Ectodermal cell (in vitro differentiated cells): Measurements from ENCODE around the gene SETX.
"Not testable (repeated sequence)": the region's sequence is repeated elsewhere in the genome, so short reads cannot be mapped to it uniquely, and the experiment has no call there.

Experiments used
- H3K27ac ChIP-seq: 2 replicates; pipeline ENCODE4 v1.7.0; 2013; ENCODE audit warnings: mild to moderate bottlenecking, low read depth, low read length; ENCODE audit not compliant: insufficient read depth, poor library complexity, severe bottlenecking
- H3K27me3 ChIP-seq: 2 replicates; pipeline ENCODE4 v1.7.0; 2013; ENCODE audit warnings: mild to moderate bottlenecking, low read length; ENCODE audit not compliant: insufficient read depth, control insufficient read depth, poor library complexity, severe bottlenecking
- H3K36me3 ChIP-seq: one replicate; pipeline ENCODE4 v1.7.0; 2013; ENCODE audit warnings: low read length; ENCODE audit not compliant: control insufficient read depth, insufficient read depth
- H3K4me1 ChIP-seq: one replicate; pipeline ENCODE4 v1.7.0; 2013; ENCODE audit warnings: low read length; ENCODE audit not compliant: control insufficient read depth, insufficient read depth
- H3K4me3 ChIP-seq: 2 replicates; pipeline ENCODE4 v1.7.0; 2013; ENCODE audit warnings: low read depth, low read length, control low read depth; ENCODE audit not compliant: insufficient read depth
- H3K9me3 ChIP-seq: 2 replicates; pipeline ENCODE4 v1.7.0; 2013; ENCODE audit warnings: mild to moderate bottlenecking, low read length, moderate library complexity; ENCODE audit not compliant: control insufficient read depth
- WGBS, 2 experiments: methylation state at CpG; one replicate each; pipeline ENCODE4 v1.1.7; 2013; ENCODE audit warnings: missing lambda C conversion rate in 2 of 2; 5-methylcytosine and 5-hydroxymethylcytosine counted together

SETX gene

DNA sequence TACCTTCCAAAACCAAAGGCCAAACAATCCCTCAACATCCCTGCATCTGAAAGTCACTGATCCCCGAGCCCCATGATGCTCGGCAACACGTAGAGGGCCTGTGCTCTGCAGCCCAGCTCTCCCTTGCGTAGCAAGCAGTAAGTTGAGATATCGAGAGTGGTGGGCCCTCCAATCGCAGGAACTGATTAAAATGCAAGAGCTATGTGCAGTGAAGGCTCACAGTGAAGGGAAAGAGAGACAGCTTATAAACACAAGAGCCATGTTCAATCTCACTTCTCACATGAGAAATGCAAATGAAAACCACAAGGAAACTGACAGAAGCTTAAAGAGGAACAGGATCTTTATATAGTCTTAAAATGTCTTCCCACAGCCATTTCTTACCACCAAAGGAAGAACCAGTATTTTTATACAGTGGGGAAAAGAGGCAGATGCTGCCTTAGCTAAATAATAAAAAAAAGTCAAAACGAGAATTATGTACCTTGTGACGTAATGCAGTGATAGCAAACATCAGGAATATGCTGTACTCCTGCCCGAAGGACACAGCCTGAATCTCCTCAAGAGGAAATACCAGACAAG lies 27.3 kb upstream of the SETX start:
- 97 to 98% methylated on average over 9 of the region's 9 CpGs for WGBS, 2 experiments
- Histone ChIP-seq H3K36me3 (peaks cover 42% of the 10 kb centered on the region), H3K9me3 (no peaks in the 10 kb centered on the region)

GRCh38 chr9:132378416-132378815 lies 23.6 kb upstream of the SETX start:
- WGBS, 2 experiments = 96 to 99% methylated on average over 3 of the region's 3 CpGs

More for the DNA sequence above, 27.3 kb upstream of the SETX start:
- Histone ChIP-seq H3K4me1 (no peaks in the 10 kb centered on the region), H3K27me3 (no peaks in the 10 kb centered on the region), H3K4me3 (no peak overlapping the region), H3K27ac (no peak overlapping the region)

GRCh38 chr9:132377769-132378168 lies 23.0 kb upstream of the SETX start:
- H3K36me3 ChIP-seq = peaks cover 44% of the 10 kb centered on the region
- H3K27ac ChIP-seq, H3K9me3 ChIP-seq, H3K27me3 ChIP-seq, H3K4me1 ChIP-seq, H3K4me3 ChIP-seq: not testable (repeated sequence)
- 88 to 93% methylated on average over 2 of the region's 2 CpGs for WGBS, 2 experiments

More at GRCh38 chr9:132378416-132378815, 23.6 kb upstream of the SETX start:
- H3K27me3 ChIP-seq, H3K4me1 ChIP-seq, H3K9me3 ChIP-seq, H3K27ac ChIP-seq, H3K4me3 ChIP-seq: not testable (repeated sequence)
- H3K36me3 ChIP-seq = peaks cover 44% of the 10 kb centered on the region

DNA sequence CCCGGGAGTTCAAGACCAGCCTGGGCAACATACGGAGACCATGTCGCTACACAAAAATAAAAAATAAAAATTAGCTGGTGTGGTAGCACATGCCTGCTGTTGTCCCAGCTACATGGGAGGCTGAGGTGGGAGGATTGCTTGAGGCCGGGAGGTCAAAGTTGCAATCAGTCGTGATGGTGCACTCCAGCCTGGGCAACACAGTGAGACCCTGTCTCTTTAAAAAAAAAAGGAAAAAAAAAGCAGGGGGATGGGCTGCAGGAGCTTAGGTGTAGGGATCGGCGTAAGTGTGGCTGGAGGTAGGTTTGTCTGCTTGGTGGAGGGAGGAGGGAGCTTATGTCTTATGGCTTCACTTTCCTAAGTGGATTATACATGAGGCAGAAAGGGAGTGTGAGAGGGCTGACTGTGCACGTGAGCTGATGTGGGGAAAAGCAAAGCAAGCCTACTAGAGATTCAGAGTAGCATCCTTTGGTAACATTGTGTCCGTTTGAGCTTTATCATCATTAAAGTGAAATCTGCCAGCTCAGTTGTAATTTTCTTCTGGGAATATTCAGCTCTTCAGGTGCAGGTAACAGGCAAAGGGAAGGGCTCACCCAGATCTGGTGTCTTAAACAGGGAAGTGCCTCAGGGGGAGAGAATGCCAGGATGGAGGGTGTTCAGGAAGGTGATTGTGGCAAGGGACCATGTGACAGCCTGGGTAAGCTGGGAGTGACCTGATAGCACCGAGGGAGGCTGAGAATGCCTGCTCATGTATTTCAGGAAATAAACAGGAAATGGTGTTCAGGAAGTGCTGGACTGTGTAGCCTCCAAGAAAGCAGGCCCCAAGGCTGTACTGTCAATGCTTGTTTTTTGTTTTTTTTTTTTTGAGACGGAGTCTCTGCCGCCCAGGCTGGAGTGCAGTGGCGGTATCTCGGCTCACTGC lies 17.6 kb upstream of the SETX start:
- no peak overlapping the region for H3K27ac ChIP-seq
- WGBS, 2 experiments = 88 to 90% methylated on average over 14 of the region's 14 CpGs

DNA sequence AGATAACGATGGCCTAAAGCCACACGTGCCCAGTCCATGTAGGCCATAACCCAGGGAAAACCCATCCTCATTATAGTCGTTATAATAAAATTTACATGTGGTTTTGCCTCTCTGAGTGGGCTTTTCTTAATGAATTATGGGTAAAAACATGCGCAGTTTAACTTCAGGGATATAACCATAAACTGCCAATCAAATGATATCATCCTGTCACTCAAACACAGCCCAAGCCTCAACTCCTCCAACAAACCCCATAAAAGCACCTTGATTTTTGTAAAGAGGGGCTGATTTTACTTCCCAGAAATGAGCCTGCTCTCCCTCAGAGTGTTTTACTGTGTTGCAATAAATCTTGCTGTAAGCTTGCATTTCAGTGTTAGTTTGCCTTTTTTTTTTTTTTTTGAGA lies 15.8 kb upstream of the SETX start:
- H3K4me1 ChIP-seq = no peaks in the 10 kb centered on the region
- no peak overlapping the region for H3K27ac ChIP-seq
- H3K27me3 ChIP-seq = no peaks in the 10 kb centered on the region
- WGBS, 2 experiments = 88 to 96% methylated on average over 3 to 4 of the region's 4 CpGs
- H3K36me3 ChIP-seq = peaks cover 1% of the 10 kb centered on the region
- H3K9me3 ChIP-seq = no peaks in the 10 kb centered on the region
- H3K4me3 ChIP-seq = no peak overlapping the region

More for the DNA sequence above, 17.6 kb upstream of the SETX start:
- Histone ChIP-seq H3K4me3 (no peak overlapping the region), H3K4me1 (no peaks in the 10 kb centered on the region), H3K27me3 (no peaks in the 10 kb centered on the region), H3K36me3 (peaks cover 16% of the 10 kb centered on the region), H3K9me3 (no peaks in the 10 kb centered on the region)

DNA sequence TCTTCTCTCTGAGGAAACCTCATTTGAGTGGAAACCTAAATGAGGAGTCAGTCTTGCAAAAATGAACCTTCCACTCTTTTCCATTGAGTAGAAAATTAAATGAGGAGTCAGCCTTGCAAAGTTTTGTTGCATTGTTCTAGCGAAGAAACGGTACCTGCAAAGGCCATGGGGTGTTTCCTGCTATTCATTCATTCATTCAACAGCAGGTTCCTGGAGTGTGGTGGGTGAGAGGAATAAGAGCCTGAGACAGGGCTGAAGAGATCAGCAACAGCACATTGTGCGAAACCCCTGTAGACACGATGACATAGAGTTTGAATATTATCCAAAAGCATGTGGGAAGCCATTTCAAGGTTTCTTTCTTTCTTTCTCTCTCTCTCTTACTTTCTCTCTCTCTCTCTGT lies 14.6 kb upstream of the SETX start:
- Histone ChIP-seq H3K27me3 (no peaks in the 10 kb centered on the region), H3K4me3 (no peak overlapping the region), H3K9me3 (no peaks in the 10 kb centered on the region), H3K4me1 (no peaks in the 10 kb centered on the region), H3K27ac (no peak overlapping the region), H3K36me3 (no peaks in the 10 kb centered on the region)
- WGBS, 2 experiments = 92 to 95% methylated on average over 4 of the region's 4 CpGs

- no peaks in the 10 kb centered on the region for H3K36me3 ChIP-seq
- no peaks in the 10 kb centered on the region for H3K4me1 ChIP-seq
- H3K27ac ChIP-seq = no peak overlapping the region
- no peaks in the 10 kb centered on the region for H3K27me3 ChIP-seq
- no peaks in the 10 kb centered on the region for H3K9me3 ChIP-seq
- 85% methylated on average over 13 of the region's 13 CpGs for WGBS, 2 experiments
- no peak overlapping the region for H3K4me3 ChIP-seq
These were observed 13.0 kb upstream of the SETX start for GRCh38 chr9:132367613-132368313.

GRCh38 chr9:132366481-132366880 lies 11.7 kb upstream of the SETX start:
- no peaks in the 10 kb centered on the region for H3K36me3 ChIP-seq
- no peak overlapping the region for H3K27ac ChIP-seq
- H3K9me3 ChIP-seq = no peaks in the 10 kb centered on the region
- no peaks in the 10 kb centered on the region for H3K27me3 ChIP-seq
- 93 to 94% methylated on average over 4 of the region's 4 CpGs for WGBS, 2 experiments
- no peaks in the 10 kb centered on the region for H3K4me1 ChIP-seq
- H3K4me3 ChIP-seq = no peak overlapping the region

DNA sequence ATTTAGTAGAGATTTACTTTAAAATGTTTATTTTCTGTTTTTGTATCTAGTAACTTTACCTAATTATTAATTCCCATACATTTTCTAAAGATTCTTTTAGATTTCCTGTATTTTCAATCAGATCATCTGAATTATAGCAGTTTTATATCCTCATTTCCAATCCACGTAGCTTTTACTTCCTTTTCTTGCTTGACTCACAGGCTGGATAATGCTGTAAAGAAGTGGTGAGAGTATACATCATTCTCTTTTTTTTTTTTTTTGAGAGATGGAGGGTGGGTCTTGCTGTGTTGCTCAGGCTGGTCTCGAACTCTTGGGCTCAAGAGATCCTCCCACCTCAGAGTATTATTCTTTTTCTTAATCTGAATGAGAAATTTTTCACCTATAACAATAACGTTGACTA lies 11.2 kb upstream of the SETX start:
- Histone ChIP-seq H3K4me3 (no peak overlapping the region), H3K9me3 (no peaks in the 10 kb centered on the region), H3K4me1 (no peaks in the 10 kb centered on the region), H3K27me3 (no peaks in the 10 kb centered on the region), H3K36me3 (no peaks in the 10 kb centered on the region), H3K27ac (no peak overlapping the region)
- 90% methylated on average over 3 of the region's 3 CpGs; no CpG with 5 or more reads in 1 of the 2 experiments for WGBS, 2 experiments

GRCh38 chr9:132364068-132364467 lies 9.3 kb upstream of the SETX start:
- 93 to 95% methylated on average over 9 of the region's 9 CpGs for WGBS, 2 experiments
- Histone ChIP-seq H3K27me3 (no peaks in the 10 kb centered on the region), H3K36me3 (no peaks in the 10 kb centered on the region), H3K4me1 (no peaks in the 10 kb centered on the region), H3K4me3 (no peak overlapping the region), H3K9me3 (no peaks in the 10 kb centered on the region), H3K27ac (no peak overlapping the region)
